ENCODE data around the gene TAGLN.
A peak's percentile ranks its signal among the peaks of the same experiment; 100 is the strongest.
"Not testable (repeated sequence)": the region's sequence is repeated elsewhere in the genome, so short reads cannot be mapped to it uniquely, and the experiment has no call there.

Gene TAGLN

DNA sequence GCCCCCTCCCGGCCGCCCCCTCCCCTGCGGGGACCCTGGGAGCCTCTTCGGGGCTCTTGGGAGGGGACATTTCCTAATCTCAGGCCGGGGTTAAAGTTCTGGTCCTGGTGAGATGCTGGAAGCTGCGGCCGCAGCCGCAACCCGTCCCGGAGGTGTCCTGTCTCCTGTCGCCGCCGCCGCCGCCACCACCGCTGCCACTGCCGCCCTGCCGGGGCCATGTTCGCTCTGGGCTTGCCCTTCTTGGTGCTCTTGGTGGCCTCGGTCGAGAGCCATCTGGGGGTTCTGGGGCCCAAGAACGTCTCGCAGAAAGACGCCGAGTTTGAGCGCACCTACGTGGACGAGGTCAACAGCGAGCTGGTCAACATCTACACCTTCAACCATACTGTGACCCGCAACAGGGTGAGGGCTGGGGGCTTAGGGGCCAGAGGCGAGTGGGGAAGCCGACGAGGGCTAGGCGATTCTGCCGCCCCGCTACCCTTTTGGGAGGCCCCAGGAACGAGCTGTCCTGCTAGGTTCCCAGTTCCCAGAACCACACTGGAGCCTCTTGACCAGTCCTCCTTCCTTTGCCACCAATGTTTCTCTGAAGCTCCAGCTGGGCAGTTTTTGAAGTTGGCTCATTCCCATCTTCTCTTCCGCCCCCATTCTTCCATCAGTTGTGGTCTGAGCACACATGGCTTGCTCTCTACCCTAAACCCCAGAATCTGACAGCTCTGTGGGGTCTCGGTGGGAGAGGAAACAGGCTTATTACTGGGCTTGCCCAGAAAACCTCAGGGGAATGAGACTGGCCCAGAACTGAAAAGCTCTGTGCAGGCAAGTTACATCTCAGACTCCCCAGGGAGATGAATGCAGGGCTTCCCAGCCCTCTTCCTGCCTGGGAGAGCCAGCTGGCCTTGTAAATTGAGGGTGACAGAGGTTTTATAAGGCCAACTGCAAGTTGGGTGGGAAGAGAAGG lies 19.8 kb upstream of the TAGLN start:
- DNase-seq: peak; percentile 65
- H3K4me1 Mint-ChIP-seq: peaks cover 44% of the 10 kb centered on the region
- peaks cover 14% of the 10 kb centered on the region for H3K36me3 Mint-ChIP-seq (ENCODE audit: low read depth)
- TF ChIP-seq, protein P1, sequence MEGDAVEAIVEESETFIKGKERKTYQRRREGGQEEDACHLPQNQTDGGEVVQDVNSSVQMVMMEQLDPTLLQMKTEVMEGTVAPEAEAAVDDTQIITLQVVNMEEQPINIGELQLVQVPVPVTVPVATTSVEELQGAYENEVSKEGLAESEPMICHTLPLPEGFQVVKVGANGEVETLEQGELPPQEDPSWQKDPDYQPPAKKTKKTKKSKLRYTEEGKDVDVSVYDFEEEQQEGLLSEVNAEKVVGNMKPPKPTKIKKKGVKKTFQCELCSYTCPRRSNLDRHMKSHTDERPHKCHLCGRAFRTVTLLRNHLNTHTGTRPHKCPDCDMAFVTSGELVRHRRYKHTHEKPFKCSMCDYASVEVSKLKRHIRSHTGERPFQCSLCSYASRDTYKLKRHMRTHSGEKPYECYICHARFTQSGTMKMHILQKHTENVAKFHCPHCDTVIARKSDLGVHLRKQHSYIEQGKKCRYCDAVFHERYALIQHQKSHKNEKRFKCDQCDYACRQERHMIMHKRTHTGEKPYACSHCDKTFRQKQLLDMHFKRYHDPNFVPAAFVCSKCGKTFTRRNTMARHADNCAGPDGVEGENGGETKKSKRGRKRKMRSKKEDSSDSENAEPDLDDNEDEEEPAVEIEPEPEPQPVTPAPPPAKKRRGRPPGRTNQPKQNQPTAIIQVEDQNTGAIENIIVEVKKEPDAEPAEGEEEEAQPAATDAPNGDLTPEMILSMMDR (IDR thresholded peaks at IDR 0.05): no peak
- no peaks in the 10 kb centered on the region for H3K9me3 Mint-ChIP-seq
- H3K4me3 Mint-ChIP-seq: peak overlapping the region; percentile 97
- H3K27me3 Mint-ChIP-seq (ENCODE audit: low read depth, poor library complexity): peaks cover 3% of the 10 kb centered on the region
- peak overlapping the region; percentile 96 for H3K27ac Mint-ChIP-seq

DNA sequence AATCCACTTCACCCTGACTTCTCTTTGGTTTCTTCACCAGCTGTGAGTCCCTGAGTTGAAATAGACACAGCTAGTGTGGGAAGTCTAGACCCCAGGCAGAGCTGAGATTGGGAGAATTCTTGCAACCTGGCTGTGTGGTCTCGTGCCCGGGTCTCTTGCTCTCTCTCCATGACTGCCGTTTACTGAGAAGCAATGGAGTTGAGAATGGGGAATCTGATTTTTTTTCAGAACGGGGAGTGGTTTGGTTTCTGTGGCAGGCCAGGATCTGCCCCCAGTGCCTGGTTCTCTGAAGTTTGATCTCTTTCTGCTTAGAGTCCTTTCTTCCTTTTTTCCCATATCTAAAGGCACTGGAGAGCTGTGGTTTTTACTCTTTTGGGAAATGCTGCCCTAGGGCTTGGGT lies 19.1 kb upstream of the TAGLN start:
- DNase-seq: no peak
- peak overlapping the region; percentile 96 for H3K27ac Mint-ChIP-seq
- peaks cover 3% of the 10 kb centered on the region for H3K27me3 Mint-ChIP-seq (ENCODE audit: low read depth, poor library complexity)

DNA sequence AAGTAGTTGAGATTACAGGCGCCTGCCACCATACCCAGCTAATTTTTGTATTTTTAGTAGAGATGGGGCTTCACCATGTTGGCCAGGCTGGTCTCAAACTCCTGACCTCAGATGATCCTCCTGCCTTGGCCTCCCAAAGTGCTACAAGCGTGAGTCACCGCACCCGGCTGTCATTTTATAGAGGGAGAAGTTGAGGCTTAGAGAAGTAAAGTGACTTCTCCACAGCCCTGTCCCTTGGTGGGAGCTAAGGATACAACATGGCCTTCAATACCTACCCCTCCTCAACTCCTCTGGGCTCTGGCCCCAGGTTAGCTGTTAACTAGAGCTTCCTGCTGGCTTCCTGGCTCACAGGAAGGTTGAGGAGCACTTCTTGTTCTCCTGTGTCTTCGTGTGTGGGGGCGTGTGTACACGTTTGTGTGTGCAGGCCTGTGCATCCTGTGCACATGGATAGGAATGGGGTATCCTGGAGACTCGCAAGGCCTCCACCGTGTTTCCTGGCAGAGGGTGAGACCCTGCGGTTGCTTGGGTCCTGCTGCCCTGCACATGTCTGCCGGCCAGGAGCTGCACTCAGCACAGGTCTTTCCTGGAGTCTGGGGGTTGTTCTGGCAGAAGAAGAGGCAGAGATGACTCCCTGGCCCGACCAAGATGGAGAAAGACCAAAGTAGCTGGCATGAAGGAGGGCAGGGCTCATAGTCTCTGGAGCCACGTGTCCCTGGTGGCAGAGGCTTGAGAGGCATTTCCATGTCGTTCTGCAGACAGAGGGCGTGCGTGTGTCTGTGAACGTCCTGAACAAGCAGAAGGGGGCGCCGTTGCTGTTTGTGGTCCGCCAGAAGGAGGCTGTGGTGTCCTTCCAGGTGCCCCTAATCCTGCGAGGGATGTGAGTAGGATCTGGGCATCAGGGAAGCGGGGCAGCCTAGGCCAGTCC lies 18.2 kb upstream of the TAGLN start:
- peak overlapping the region; percentile 97 for H3K4me3 Mint-ChIP-seq
- H3K27ac Mint-ChIP-seq: peak overlapping the region; percentile 69
- H3K4me1 Mint-ChIP-seq: peaks cover 37% of the 10 kb centered on the region
- no peaks in the 10 kb centered on the region for H3K9me3 Mint-ChIP-seq
- TF ChIP-seq, protein P1 (IDR thresholded peaks at IDR 0.05): peak; percentile 43
- peak; percentile 58 for DNase-seq
- peaks cover 7% of the 10 kb centered on the region for H3K27me3 Mint-ChIP-seq (ENCODE audit: low read depth, poor library complexity)
- peaks cover 15% of the 10 kb centered on the region for H3K36me3 Mint-ChIP-seq (ENCODE audit: low read depth)

More for the DNA sequence above, 19.1 kb upstream of the TAGLN start:
- H3K9me3 Mint-ChIP-seq: no peaks in the 10 kb centered on the region
- TF ChIP-seq, protein P1 (IDR thresholded peaks at IDR 0.05): no peak
- peaks cover 41% of the 10 kb centered on the region for H3K4me1 Mint-ChIP-seq
- peak overlapping the region; percentile 97 for H3K4me3 Mint-ChIP-seq
- H3K36me3 Mint-ChIP-seq (ENCODE audit: low read depth): peaks cover 15% of the 10 kb centered on the region

DNA sequence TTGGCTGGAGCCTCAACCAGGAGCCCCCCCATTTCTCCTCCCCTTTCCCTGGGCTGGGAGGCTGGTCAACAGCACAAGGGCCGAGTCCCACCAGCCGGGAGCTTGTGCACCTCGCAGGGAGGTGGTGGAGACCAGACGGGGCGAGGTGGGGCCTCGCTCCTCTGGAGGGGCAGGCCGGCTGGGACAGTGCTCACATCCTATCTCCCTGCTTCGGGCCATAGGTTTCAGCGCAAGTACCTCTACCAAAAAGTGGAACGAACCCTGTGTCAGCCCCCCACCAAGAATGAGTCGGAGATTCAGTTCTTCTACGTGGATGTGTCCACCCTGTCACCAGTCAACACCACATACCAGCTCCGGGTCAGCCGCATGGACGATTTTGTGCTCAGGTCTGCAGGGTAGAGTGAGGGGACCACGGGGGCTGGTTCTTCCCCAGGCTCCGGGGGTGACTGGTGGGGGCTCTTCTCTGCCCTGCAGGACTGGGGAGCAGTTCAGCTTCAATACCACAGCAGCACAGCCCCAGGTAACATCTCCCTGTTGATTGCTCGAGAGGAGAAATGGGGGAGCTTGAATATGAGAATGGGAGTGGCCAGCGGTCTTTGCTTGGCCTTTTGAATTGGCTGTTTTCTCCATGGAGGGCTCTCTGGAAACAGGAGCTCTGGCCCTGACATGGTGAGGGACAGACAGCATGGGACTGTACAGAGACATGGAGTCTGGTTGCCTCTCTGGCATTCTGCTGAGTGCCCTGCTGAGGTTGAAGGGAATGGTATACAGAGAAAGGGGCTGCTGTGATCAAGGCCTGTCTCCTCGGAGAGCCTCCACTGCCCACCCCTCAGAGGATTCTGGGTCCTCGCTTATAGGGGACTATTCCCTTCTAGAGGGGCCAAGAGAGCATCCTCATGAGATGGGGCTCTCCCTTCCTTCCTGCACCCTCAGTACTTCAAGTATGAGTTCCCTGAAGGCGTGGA lies 17.3 kb upstream of the TAGLN start:
- Mint-ChIP-seq H3K4me1 (peaks cover 47% of the 10 kb centered on the region), H3K27me3 (ENCODE audit: low read depth, poor library complexity) (peaks cover 7% of the 10 kb centered on the region), H3K36me3 (ENCODE audit: low read depth) (peaks cover 15% of the 10 kb centered on the region), H3K27ac (no peak overlapping the region), H3K9me3 (no peaks in the 10 kb centered on the region), H3K4me3 (no peak overlapping the region)
- DNase-seq: no peak
- TF ChIP-seq, protein P1 (IDR thresholded peaks at IDR 0.05): no peak

DNA sequence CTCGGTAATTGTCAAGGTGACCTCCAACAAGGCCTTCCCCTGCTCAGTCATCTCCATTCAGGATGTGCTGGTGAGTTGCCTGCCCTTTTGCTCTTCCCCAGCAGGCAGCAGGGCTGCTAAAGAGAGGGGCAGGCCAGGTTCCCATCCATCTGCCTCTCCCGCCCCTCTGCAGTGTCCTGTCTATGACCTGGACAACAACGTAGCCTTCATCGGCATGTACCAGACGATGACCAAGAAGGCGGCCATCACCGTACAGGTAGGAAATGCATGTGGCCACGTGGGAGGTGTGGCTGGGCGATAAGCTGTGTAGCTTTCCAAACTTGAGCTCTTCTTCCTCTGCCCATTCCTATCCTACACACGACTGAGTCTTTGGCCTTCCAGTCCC lies 16.6 kb upstream of the TAGLN start:
- no peaks in the 10 kb centered on the region for H3K9me3 Mint-ChIP-seq
- peaks cover 9% of the 10 kb centered on the region for H3K27me3 Mint-ChIP-seq (ENCODE audit: low read depth, poor library complexity)
- TF ChIP-seq, protein P1 (IDR thresholded peaks at IDR 0.05): no peak
- H3K36me3 Mint-ChIP-seq (ENCODE audit: low read depth): peaks cover 20% of the 10 kb centered on the region
- DNase-seq: no peak
- H3K27ac Mint-ChIP-seq: no peak overlapping the region
- no peak overlapping the region for H3K4me3 Mint-ChIP-seq
- peaks cover 53% of the 10 kb centered on the region for H3K4me1 Mint-ChIP-seq

DNA sequence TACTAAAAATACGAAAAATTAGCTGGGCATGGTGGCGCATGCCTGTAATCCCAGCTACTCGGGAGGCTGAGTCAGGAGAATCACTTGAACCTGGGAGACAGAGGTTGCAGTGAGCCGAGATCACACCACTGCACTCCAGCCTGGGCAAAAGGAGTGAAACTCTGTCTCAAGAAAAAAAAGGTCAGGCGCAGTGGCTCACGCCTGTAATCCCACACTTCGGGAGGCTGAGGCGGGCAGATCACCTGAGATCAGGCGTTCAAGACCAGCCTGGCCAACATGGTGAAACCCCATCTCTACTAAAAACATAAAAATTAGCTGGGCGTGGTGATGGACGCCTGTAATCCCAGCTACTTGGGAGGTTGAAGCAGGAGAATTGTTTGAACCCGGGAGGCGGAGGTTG lies 16.0 kb upstream of the TAGLN start:
- peaks cover 53% of the 10 kb centered on the region for H3K4me1 Mint-ChIP-seq
- DNase-seq; H3K27me3 Mint-ChIP-seq (ENCODE audit: low read depth, poor library complexity); H3K4me3 Mint-ChIP-seq; H3K9me3 Mint-ChIP-seq; H3K27ac Mint-ChIP-seq: not testable (repeated sequence)
- peaks cover 20% of the 10 kb centered on the region for H3K36me3 Mint-ChIP-seq (ENCODE audit: low read depth)
